Suprapubic skin (tissue), 3 donors: ENCODE measurements around the gene PFDN5.

ENCODE experiments used
- POLR2A ChIP-seq, 2 donors: fragments of 450-650 bp; IDR thresholded peaks; one replicate each; pipeline ENCODE4 v1.6.1; 2017; ENCODE audit warnings: antibody characterized with exemption in 2 of 2, mild to moderate bottlenecking in 2 of 2, moderate library complexity in 2 of 2
- TF ChIP-seq, protein P1 (sequence below), 2 donors: fragments of 200-600 bp in 1 of 2; fragments of 450-650 bp in 1 of 2; sonication (generic) in 1 of 2; IDR thresholded peaks; one replicate each; pipeline ENCODE4 v1.5.1; 2016 to 2019; ENCODE audit warnings: antibody characterized with exemption in 2 of 2, mild to moderate bottlenecking in 1 of 2, moderate library complexity in 1 of 2

DNA sequence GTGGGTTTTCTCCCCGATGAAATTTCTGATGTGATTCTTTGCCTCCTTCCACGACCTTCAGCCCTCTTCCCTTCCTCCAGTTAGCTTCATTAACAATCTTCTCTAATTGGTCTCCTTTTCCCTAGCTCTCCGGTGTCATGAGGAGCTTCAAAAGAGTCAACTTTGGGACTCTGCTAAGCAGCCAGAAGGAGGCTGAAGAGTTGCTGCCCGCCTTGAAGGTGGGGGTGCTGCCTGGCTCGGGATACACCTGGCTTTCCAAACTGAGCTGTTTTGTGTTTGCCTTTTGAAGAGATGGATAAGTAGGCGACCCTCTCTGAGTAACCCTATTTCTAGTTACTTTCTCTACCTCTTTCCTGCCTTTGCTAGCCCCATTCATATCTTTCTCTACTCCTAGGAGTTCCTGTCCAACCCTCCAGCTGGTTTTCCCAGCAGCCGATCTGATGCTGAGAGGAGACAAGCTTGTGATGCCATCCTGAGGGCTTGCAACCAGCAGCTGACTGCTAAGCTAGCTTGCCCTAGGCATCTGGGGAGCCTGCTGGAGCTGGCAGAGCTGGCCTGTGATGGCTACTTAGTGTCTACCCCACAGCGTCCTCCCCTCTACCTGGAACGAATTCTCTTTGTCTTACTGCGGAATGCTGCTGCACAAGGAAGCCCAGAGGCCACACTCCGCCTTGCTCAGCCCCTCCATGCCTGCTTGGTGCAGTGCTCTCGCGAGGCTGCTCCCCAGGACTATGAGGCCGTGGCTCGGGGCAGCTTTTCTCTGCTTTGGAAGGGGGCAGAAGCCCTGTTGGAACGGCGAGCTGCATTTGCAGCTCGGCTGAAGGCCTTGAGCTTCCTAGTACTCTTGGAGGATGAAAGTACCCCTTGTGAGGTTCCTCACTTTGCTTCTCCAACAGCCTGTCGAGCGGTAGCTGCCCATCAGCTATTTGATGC is 26.4 kb upstream of the PFDN5 start:
- TF ChIP-seq, protein P1, sequence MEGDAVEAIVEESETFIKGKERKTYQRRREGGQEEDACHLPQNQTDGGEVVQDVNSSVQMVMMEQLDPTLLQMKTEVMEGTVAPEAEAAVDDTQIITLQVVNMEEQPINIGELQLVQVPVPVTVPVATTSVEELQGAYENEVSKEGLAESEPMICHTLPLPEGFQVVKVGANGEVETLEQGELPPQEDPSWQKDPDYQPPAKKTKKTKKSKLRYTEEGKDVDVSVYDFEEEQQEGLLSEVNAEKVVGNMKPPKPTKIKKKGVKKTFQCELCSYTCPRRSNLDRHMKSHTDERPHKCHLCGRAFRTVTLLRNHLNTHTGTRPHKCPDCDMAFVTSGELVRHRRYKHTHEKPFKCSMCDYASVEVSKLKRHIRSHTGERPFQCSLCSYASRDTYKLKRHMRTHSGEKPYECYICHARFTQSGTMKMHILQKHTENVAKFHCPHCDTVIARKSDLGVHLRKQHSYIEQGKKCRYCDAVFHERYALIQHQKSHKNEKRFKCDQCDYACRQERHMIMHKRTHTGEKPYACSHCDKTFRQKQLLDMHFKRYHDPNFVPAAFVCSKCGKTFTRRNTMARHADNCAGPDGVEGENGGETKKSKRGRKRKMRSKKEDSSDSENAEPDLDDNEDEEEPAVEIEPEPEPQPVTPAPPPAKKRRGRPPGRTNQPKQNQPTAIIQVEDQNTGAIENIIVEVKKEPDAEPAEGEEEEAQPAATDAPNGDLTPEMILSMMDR (IDR thresholded peaks at IDR 0.05), result no peak
- no peak for TF ChIP-seq POLR2A (IDR thresholded peaks at IDR 0.05)
